ENCODE measurements around the gene SMIM10L2A. TPM values are rescaled to one million over a fixed set of nuclear protein-coding genes. Genes with fewer than 3 reads are reported as not detected.

The SMIM10L2A gene
- total and polyA plus RNA-seq, 2 of the 4 experiments (the other 2 are of a cell fraction) = under 0.01 to 0.10 TPM

- dilution Hi-C loops (cut with HindIII; ENCODE audit: low sequenced_read_pairs, unreplicated experiment) = no loop called here
- Histone ChIP-seq H2AK5ac (ENCODE audit: low read depth, low read length) (no peak overlapping the region), H3K27me3 (ENCODE audit: control insufficient read depth, insufficient read depth, low read length) (no peaks in the 10 kb centered on the region), H4K20me1 (ENCODE audit: insufficient read depth, low read length) (no peaks in the 10 kb centered on the region), H2BK120ac (ENCODE audit: low read depth, low read length) (no peak overlapping the region), H2AFZ (replicated peaks; ENCODE audit: low read length, poor library complexity) (no peak overlapping the region), H3K56ac (ENCODE audit: extremely low read depth, insufficient read depth, low read length) (no peak overlapping the region), H4K8ac (ENCODE audit: low read depth in 2 of 2, low read length in 2 of 2) (no peak overlapping the region), H3K4me2 (ENCODE audit: low read depth, low read length) (no peak overlapping the region), H3K23ac (ENCODE audit: low read depth, low read length) (no peak overlapping the region), H4K5ac (ENCODE audit: low read depth, low read length) (no peak overlapping the region), H3K18ac (ENCODE audit: low read depth, low read length) (no peak overlapping the region), H3K4me3 (ENCODE audit: insufficient read depth, low read depth, low read length) (no peak overlapping the region), H3K4me1 (ENCODE audit: control insufficient read depth, insufficient read depth, low read length) (no peaks in the 10 kb centered on the region), H3K9ac (ENCODE audit: low read depth, low read length) (no peak overlapping the region), H2BK20ac (ENCODE audit: low read depth, low read length) (no peak overlapping the region), H2BK15ac (ENCODE audit: low read depth, low read length) (no peak overlapping the region), H2BK5ac (ENCODE audit: low read depth, low read length, poor library complexity, severe bottlenecking) (no peak overlapping the region), H3K14ac (replicated peaks; ENCODE audit: low read depth, low read length) (no peak overlapping the region), H3K36me3 (ENCODE audit: control insufficient read depth, insufficient read depth, low read length) (no peaks in the 10 kb centered on the region), H3K9me3 (ENCODE audit: control insufficient read depth, insufficient read depth, low read length) (peaks cover 3% of the 10 kb centered on the region; the same call in 1 of the 2 replicates), H4K91ac (ENCODE audit: insufficient read depth, low read depth, low read length) (no peak overlapping the region), H3K9me1 (ENCODE audit: insufficient read depth, low read length) (no peaks in the 10 kb centered on the region), H2AK9ac (replicated peaks; ENCODE audit: low read depth, low read length, poor library complexity) (no peak overlapping the region), H3K27ac (ENCODE audit: insufficient read depth, low read length) (no peak overlapping the region), H3K79me1 (ENCODE audit: low read depth in 1 of 2, low read length in 2 of 2) (no peaks in the 10 kb centered on the region), H3K4ac (ENCODE audit: low read depth, low read length) (no peak overlapping the region)
- ATAC-seq (ENCODE audit: low read depth) (no peak), DNase-seq (no peak)
- BruUV-seq (replicated peaks) = no TSS peak
- in situ Hi-C loops (cut with MboI; ENCODE audit: low sequenced_read_pairs) = no loop called here
- intact Hi-C loops (cut with micrococcal nuclease) = no loop called here
- 77% methylated on average over 14 of the region's 32 CpGs; no CpG with 5 or more reads in 1 of the 2 experiments for WGBS, 2 experiments (ENCODE audit: extremely low coverage in 2 of 2, insufficient read length in 1 of 2)
- TF ChIP-seq USF2 (IDR thresholded peaks at IDR 0.05; ENCODE audit: low read depth, low read length) (no peak), NFE2L2 (IDR thresholded peaks at IDR 0.05; ENCODE audit: low read depth, low read length) (no peak), RFX5 (IDR thresholded peaks at IDR 0.05; ENCODE audit: low read depth, low read length) (no peak), RCOR1 (IDR thresholded peaks at IDR 0.05; ENCODE audit: insufficient replicate concordance, low read length) (no peak), FOS (IDR thresholded peaks at IDR 0.05; ENCODE audit: low read depth, low read length) (no peak), CEBPB (IDR thresholded peaks at IDR 0.05; ENCODE audit: low read depth, low read length) (no peak), BHLHE40 (IDR thresholded peaks at IDR 0.05; ENCODE audit: low read depth, low read length) (no peak), MAZ (IDR thresholded peaks at IDR 0.05; ENCODE audit: borderline replicate concordance, low read depth, low read length) (no peak), CHD1 (IDR thresholded peaks at IDR 0.05; ENCODE audit: low read depth, low read length) (no peak), POLR2A (IDR thresholded peaks at IDR 0.05; ENCODE audit: low read depth, low read length) (no peak), MAFK (IDR thresholded peaks at IDR 0.05; ENCODE audit: low read depth, low read length) (no peak), SMC3 (IDR thresholded peaks at IDR 0.05; ENCODE audit: low read depth, low read length) (no peak), RAD21 (IDR thresholded peaks at IDR 0.05; ENCODE audit: low read length) (no peak), MXI1 (IDR thresholded peaks at IDR 0.05; ENCODE audit: borderline replicate concordance, low read depth, low read length) (no peak)
- TF ChIP-seq, protein P1, sequence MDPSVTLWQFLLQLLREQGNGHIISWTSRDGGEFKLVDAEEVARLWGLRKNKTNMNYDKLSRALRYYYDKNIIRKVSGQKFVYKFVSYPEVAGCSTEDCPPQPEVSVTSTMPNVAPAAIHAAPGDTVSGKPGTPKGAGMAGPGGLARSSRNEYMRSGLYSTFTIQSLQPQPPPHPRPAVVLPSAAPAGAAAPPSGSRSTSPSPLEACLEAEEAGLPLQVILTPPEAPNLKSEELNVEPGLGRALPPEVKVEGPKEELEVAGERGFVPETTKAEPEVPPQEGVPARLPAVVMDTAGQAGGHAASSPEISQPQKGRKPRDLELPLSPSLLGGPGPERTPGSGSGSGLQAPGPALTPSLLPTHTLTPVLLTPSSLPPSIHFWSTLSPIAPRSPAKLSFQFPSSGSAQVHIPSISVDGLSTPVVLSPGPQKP (IDR thresholded peaks at IDR 0.05; ENCODE audit: borderline replicate concordance, low read depth, low read length) = no peak
- TF ChIP-seq, protein P2, sequence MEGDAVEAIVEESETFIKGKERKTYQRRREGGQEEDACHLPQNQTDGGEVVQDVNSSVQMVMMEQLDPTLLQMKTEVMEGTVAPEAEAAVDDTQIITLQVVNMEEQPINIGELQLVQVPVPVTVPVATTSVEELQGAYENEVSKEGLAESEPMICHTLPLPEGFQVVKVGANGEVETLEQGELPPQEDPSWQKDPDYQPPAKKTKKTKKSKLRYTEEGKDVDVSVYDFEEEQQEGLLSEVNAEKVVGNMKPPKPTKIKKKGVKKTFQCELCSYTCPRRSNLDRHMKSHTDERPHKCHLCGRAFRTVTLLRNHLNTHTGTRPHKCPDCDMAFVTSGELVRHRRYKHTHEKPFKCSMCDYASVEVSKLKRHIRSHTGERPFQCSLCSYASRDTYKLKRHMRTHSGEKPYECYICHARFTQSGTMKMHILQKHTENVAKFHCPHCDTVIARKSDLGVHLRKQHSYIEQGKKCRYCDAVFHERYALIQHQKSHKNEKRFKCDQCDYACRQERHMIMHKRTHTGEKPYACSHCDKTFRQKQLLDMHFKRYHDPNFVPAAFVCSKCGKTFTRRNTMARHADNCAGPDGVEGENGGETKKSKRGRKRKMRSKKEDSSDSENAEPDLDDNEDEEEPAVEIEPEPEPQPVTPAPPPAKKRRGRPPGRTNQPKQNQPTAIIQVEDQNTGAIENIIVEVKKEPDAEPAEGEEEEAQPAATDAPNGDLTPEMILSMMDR (conservative IDR thresholded peaks at IDR 0.05; ENCODE audit: low read depth, low read length) = no peak
- ChIA-PET POLR2A (ENCODE audit: unreplicated experiment) (no interaction called here), CTCF (interaction anchor here (0.5 kb wide), 1 partner anchor 893 kb away, joined by 3 read pairs; no protein-coding TSS in a partner anchor)
These were observed 14.7 kb downstream of the SMIM10L2A start for GRCh38 chrX:135436456-135436855.
